Stomach (tissue), 9 donors: ENCODE results near the gene TMOD3. TPM values are rescaled to one million over a fixed set of nuclear protein-coding genes. Genes with fewer than 3 reads are reported as not detected.

Experiments
- DNase-seq, 2 donors: peaks; one replicate each; pipeline versions ENCODE4 v3.0.0 to v3.0.0-alpha.2; 2013 to 2019
- H3K27ac ChIP-seq, 5 donors: fragments of 200-600 bp in 4 of 5; sonication (generic) in 4 of 5; one replicate each; pipeline ENCODE4 v1.5.1; 2013 to 2019; ENCODE audit warnings: mild to moderate bottlenecking in 1 of 5, moderate library complexity in 1 of 5
- H3K27me3 ChIP-seq, 3 donors: fragments of 200-600 bp; sonication (generic); one replicate each; pipeline ENCODE4 v1.5.1; 2017 to 2019; ENCODE audit warnings: mixed run types in 1 of 3
- H3K36me3 ChIP-seq, 4 donors: fragments of 200-600 bp; sonication (generic); 1 replicate in 3 of 4; 2 replicates in 1 of 4; pipeline ENCODE4 v1.5.1; 2016 to 2019
- H3K4me1 ChIP-seq, 4 donors: fragments of 200-600 bp; sonication (generic); one replicate each; pipeline ENCODE4 v1.5.1; 2016 to 2019
- H3K4me3 ChIP-seq, 4 donors: fragments of 200-600 bp; sonication (generic) in 3 of 4; one replicate each; pipeline ENCODE4 v1.5.1; 2016 to 2019; ENCODE audit warnings: mild to moderate bottlenecking in 1 of 4
- H3K9me3 ChIP-seq, 4 donors: fragments of 200-600 bp; sonication (generic); one replicate each; pipeline ENCODE4 v1.5.1; 2016 to 2019
- CTCF ChIP-seq, 7 experiments: fragments of 450-650 bp in 4 of 7; fragments of 200-600 bp in 3 of 7; sonication (generic) in 3 of 7; IDR thresholded peaks; one replicate each; pipeline ENCODE4 v1.5.1; 2016 to 2019; ENCODE audit warnings: antibody characterized with exemption in 7 of 7, control low read depth in 2 of 7, mild to moderate bottlenecking in 1 of 7
- EP300 ChIP-seq: sonication (generic); formaldehyde crosslinking; IDR thresholded peaks from one replicate; pipeline ENCODE4 v1.6.1; 2017; ENCODE audit warnings: antibody characterized with exemption
- POLR2A ChIP-seq, 4 donors: fragments of 450-650 bp; IDR thresholded peaks; one replicate each; pipeline ENCODE4 v1.6.1; 2016; ENCODE audit warnings: antibody characterized with exemption in 4 of 4, control low read depth in 2 of 4, mild to moderate bottlenecking in 1 of 4, moderate library complexity in 1 of 4
- POLR2AphosphoS5 ChIP-seq, 3 donors: sonication (generic); formaldehyde crosslinking; IDR thresholded peaks; one replicate each; pipeline ENCODE4 v1.6.1; 2016; ENCODE audit warnings: antibody characterized with exemption in 3 of 3
- WGBS, 5 donors: extraction: QIAGEN DNeasy Blood & Tissue Kit in 3 of 5; methylation state at CpG; one replicate each; pipeline versions ENCODE4 v1.1.5 to v1.1.7; 2013 to 2018; 5-methylcytosine and 5-hydroxymethylcytosine counted together
- intact Hi-C: fragments of 100-400 bp; cut with DNase I; formaldehyde crosslinking; loops from one replicate; pipeline ENCODE4 v1.15.1; 2023; ENCODE audit warnings: low total_unique reads
- polyA plus RNA-seq, 3 donors: library from polyadenylated mRNA; stranded (reverse); fragments of 200-250 nt; gene quantifications; one replicate each; pipeline ENCODE4 v1.2.3, GENCODE V29; 2013
- total RNA-seq, 5 donors: library from RNA; depleted of rRNA; stranded (reverse); fragments of >200 nt; gene quantifications; one replicate each; pipeline versions ENCODE4 v1.1.0 to v1.2.3, GENCODE V29; 2014 to 2016
- donor health status: healthy with polysubstance abuse.
- donor health status: Bipolar disorder and iron deficiency.
- donor health status: healthy.

Gene TMOD3
- total and polyA plus RNA-seq, 8 donors: 10.1 to 64.3 (median 15.2) TPM

- DNase-seq: no peak
- Histone ChIP-seq H3K9me3 (no peaks in the 10 kb centered on the region), H3K4me3 (no peak overlapping the region), H3K27me3 (no peaks in the 10 kb centered on the region), H3K4me1 (peaks cover 0 to 22% (median 10%) of the 10 kb centered on the region in 4 donors), H3K36me3 (peaks cover 4 to 42% (median 37%) of the 10 kb centered on the region in 4 donors), H3K27ac (no peak overlapping the region)
- 76 to 85% (median 82%) methylated on average over 9 of the region's 9 CpGs for WGBS, 5 donors
- intact Hi-C loops: no loop called here
- TF ChIP-seq EP300: no peak
- no peak for TF ChIP-seq POLR2AphosphoS5 (IDR thresholded peaks at IDR 0.05)
- TF ChIP-seq POLR2A (IDR thresholded peaks at IDR 0.05): no peak
- TF ChIP-seq CTCF (IDR thresholded peaks at IDR 0.05): no peak
Observed at GRCh38 chr15:51887887-51888592, 58.6 kb downstream of the TMOD3 start.

GRCh38 chr15:51888593-51889195 is 59.2 kb downstream of the TMOD3 start:
- TF ChIP-seq CTCF (IDR thresholded peaks at IDR 0.05): peak in 5 of 7 experiments; percentile 47 to 73 (median 56)
- no peak for TF ChIP-seq POLR2AphosphoS5 (IDR thresholded peaks at IDR 0.05)
- DNase-seq: peak in 1 of 2 donors; percentile 29
- 23 to 37% (median 31%) methylated on average over 2 of the region's 2 CpGs for WGBS, 5 donors
- Histone ChIP-seq H3K4me1 (peaks cover 0 to 16% (median 8%) of the 10 kb centered on the region in 4 donors), H3K36me3 (peaks cover 4 to 46% (median 39%) of the 10 kb centered on the region in 4 donors), H3K27ac (no peak overlapping the region), H3K4me3 (no peak overlapping the region), H3K27me3 (no peaks in the 10 kb centered on the region), H3K9me3 (no peaks in the 10 kb centered on the region)
- intact Hi-C loops: no loop called here

GRCh38 chr15:51889486-51889885 is 60.0 kb downstream of the TMOD3 start:
- no peak for DNase-seq
- no peak overlapping the region for H3K27ac ChIP-seq
- 90 to 97% (median 96%) methylated on average over 2 of the region's 2 CpGs for WGBS, 5 donors
- intact Hi-C loops: no loop called here
- H3K4me1 ChIP-seq: peaks cover 0 to 12% (median 5%) of the 10 kb centered on the region in 4 donors
- peaks cover 4 to 54% (median 46%) of the 10 kb centered on the region in 4 donors for H3K36me3 ChIP-seq
- no peaks in the 10 kb centered on the region for H3K27me3 ChIP-seq
- no peak overlapping the region for H3K4me3 ChIP-seq
- H3K9me3 ChIP-seq: no peaks in the 10 kb centered on the region
- TF ChIP-seq POLR2A (IDR thresholded peaks at IDR 0.05) (no peak), EP300 (no peak)

- intact Hi-C loops: no loop called here
- no peak for TF ChIP-seq POLR2AphosphoS5 (IDR thresholded peaks at IDR 0.05)
- no peak for TF ChIP-seq POLR2A (IDR thresholded peaks at IDR 0.05)
- no peak for TF ChIP-seq EP300
- TF ChIP-seq CTCF (IDR thresholded peaks at IDR 0.05): no peak
- no peak for DNase-seq
- WGBS, 5 donors: 64 to 89% (median 73%) methylated on average over 3 of the region's 3 CpGs
- no peak overlapping the region for H3K4me3 ChIP-seq
- no peaks in the 10 kb centered on the region for H3K9me3 ChIP-seq
- H3K27ac ChIP-seq: peak overlapping the region in 1 of 5 donors; percentile 23
- peaks cover 0 to 36% (median 9%) of the 10 kb centered on the region in 4 donors for H3K4me1 ChIP-seq
- no peaks in the 10 kb centered on the region for H3K27me3 ChIP-seq
- peaks cover 27 to 88% (median 83%) of the 10 kb centered on the region in 4 donors for H3K36me3 ChIP-seq
Observed at GRCh38 chr15:51904421-51904820, 75.0 kb downstream of the TMOD3 start.
